HepG2 (cell line): ENCODE results near the gene UBAC2. TPM values are rescaled to one million over a fixed set of nuclear protein-coding genes. Genes with fewer than 3 reads are reported as not detected.
"Not testable (repeated sequence)": the region's sequence is repeated elsewhere in the genome, so short reads cannot be mapped to it uniquely, and the experiment has no call there.

ENCODE experiments used
- ATAC-seq: fragments of 200-7000 bp; cut with Tn5 transposase; 3 replicates; pipeline ENCODE4 v1.9.1; 2020; ENCODE audit warnings: mild to moderate bottlenecking, moderate library complexity
- BruUV-seq: library from RNA; stranded (reverse); fragments of 400-500 nt; replicated peaks from 2 replicates; lab custom pipeline; 2021; lab: Mats Ljungman, UMichigan
- CTCF ChIA-PET: fragments of 300-600 bp; formaldehyde crosslinking; extraction: SDS; loops from one replicate; lab custom pipeline; 2021; ENCODE audit warnings: low total read pairs, inconsistent platforms, low intra/inter-chr PET ratio; lab: Yijun Ruan, JAX
- POLR2A ChIA-PET: fragments of 350-600 bp; sonication (Branson Sonifier 250); formaldehyde crosslinking; loops from one replicate; lab custom pipeline; 2020; ENCODE audit warnings: antibody characterized with exemption, inconsistent platforms; lab: Yijun Ruan, JAX
- DNase-seq: peaks from one replicate; pipeline ENCODE4 v3.0.0-alpha.2; 2015; ENCODE audit warnings: low spot score
- FAIRE-seq: peaks from 3 replicates; lab custom pipeline; 2011; peaks lifted over from hg19 to GRCh38; lab: Jason Lieb, UNC
- H2AFZ ChIP-seq: one replicate; pipeline ENCODE4 v1.6.1; 2011; ENCODE audit warnings: low read length, inconsistent platforms
- H3K27ac ChIP-seq: fragments of 300-600 bp; 3 replicates; pipeline ENCODE4 v1.8.0; 2011; ENCODE audit warnings: mixed run types, mild to moderate bottlenecking, mixed read lengths, low read length, inconsistent platforms; ENCODE audit not compliant: insufficient read depth; ENCODE audit errors: extremely low read length
- H3K27me3 ChIP-seq, 2 experiments: fragments of 200-600 bp in 1 of 2; 2 replicates in 1 of 2; 3 replicates in 1 of 2; pipeline versions ENCODE4 v1.6.0 to v1.8.0; 2011; ENCODE audit warnings: low read length in 2 of 2, mild to moderate bottlenecking in 2 of 2, moderate library complexity in 2 of 2, inconsistent platforms in 1 of 2; ENCODE audit not compliant: insufficient read depth in 2 of 2, control insufficient read depth in 1 of 2
- H3K36me3 ChIP-seq, 2 experiments: fragments of 200-600 bp in 1 of 2; replicated peaks in 1 of 2; 2 replicates in 1 of 2; 3 replicates in 1 of 2; pipeline versions ENCODE4 v1.5.1 to v1.8.0; 2011; ENCODE audit warnings: low read length in 2 of 2, inconsistent platforms in 1 of 2; ENCODE audit not compliant: insufficient read depth in 2 of 2, control insufficient read depth in 1 of 2
- H3K4me1 ChIP-seq: 2 replicates; pipeline ENCODE4 v1.5.1; 2012; ENCODE audit warnings: low read length, inconsistent platforms; ENCODE audit not compliant: insufficient read depth
- H3K4me2 ChIP-seq: 2 replicates; pipeline ENCODE4 v1.6.0; 2011; ENCODE audit warnings: low read depth, low read length, inconsistent platforms
- H3K4me3 ChIP-seq, 3 experiments: fragments of 200-600 bp in 1 of 3; sonication (generic), shearing (Covaris generic) in 1 of 3; replicated peaks in 1 of 3; 2 replicates each; pipeline ENCODE4 v1.5.1; 2011 to 2016; ENCODE audit warnings: low read length in 3 of 3, inconsistent platforms in 2 of 3, low read depth in 2 of 3, mild to moderate bottlenecking in 2 of 3, control low read depth in 1 of 3, mixed read lengths in 1 of 3; ENCODE audit not compliant: insufficient read depth in 1 of 3
- H3K79me2 ChIP-seq: one replicate; pipeline ENCODE4 v1.6.1; 2011; ENCODE audit warnings: low read length, inconsistent platforms; ENCODE audit not compliant: insufficient read depth
- H3K9ac ChIP-seq: 2 replicates; pipeline ENCODE4 v1.6.0; 2011; ENCODE audit warnings: mild to moderate bottlenecking, low read depth, low read length, inconsistent platforms; ENCODE audit not compliant: insufficient read depth
- H3K9me3 ChIP-seq: 2 replicates; pipeline ENCODE4 v1.5.1; 2012; ENCODE audit warnings: mild to moderate bottlenecking, low read length
- H4K20me1 ChIP-seq: 2 replicates; pipeline ENCODE4 v1.6.0; 2011; ENCODE audit warnings: inconsistent platforms, mild to moderate bottlenecking, low read length, moderate library complexity; ENCODE audit not compliant: insufficient read depth
- GTF3A ChIP-seq: sonication (generic); formaldehyde crosslinking; conservative IDR thresholded peaks from 2 replicates; pipeline ENCODE4 v1.4.0; 2020; ENCODE audit warnings: mild to moderate bottlenecking, missing genetic modification reagents
- KMT2B ChIP-seq: IDR thresholded peaks from 2 replicates; pipeline ENCODE4 v1.6.1; 2016; ENCODE audit warnings: missing genetic modification reagents, missing compliant biosample characterization
- MIXL1 ChIP-seq: IDR thresholded peaks from 2 replicates; pipeline ENCODE4 v1.6.1; 2016
- RAD51 ChIP-seq: fragments of 450-650 bp; IDR thresholded peaks from 2 replicates; pipeline ENCODE4 v1.6.1; 2016; ENCODE audit warnings: borderline replicate concordance
- RELA ChIP-seq: sonication (generic); formaldehyde crosslinking; IDR thresholded peaks from 2 replicates; pipeline ENCODE4 v1.4.0; 2020; ENCODE audit warnings: missing genetic modification reagents
- SAFB2 ChIP-seq: sonication (generic); formaldehyde crosslinking; IDR thresholded peaks from 2 replicates; pipeline ENCODE4 v1.5.1; 2020; ENCODE audit warnings: missing genetic modification reagents, low read depth, mild to moderate bottlenecking, borderline replicate concordance
- TAF15 ChIP-seq: fragments of 200-400 bp; formaldehyde crosslinking; IDR thresholded peaks from one replicate; pipeline ENCODE4 v1.6.1; 2018; ENCODE audit warnings: mild to moderate bottlenecking, low read depth, low read length; ENCODE audit not compliant: poor library complexity, severe bottlenecking
- ZNF333 ChIP-seq: sonication (generic); formaldehyde crosslinking; IDR thresholded peaks from 2 replicates; pipeline ENCODE4 v1.4.0; 2020; ENCODE audit warnings: mild to moderate bottlenecking, missing genetic modification reagents, borderline replicate concordance
- WGBS: methylation state at CpG from one replicate; pipeline ENCODE4 v1.1.6; 2017; ENCODE audit warnings: low lambda C conversion rate; 5-methylcytosine and 5-hydroxymethylcytosine counted together
- in situ Hi-C: cut with HindIII; loops from 2 replicates; pipeline ENCODE4 v1.10.0; 2017; ENCODE audit warnings: low pct_unique_long_range_greater_than_20kb; ENCODE audit not compliant: extremely low pct_ligation_motif_present
- intact Hi-C: fragments of 100-400 bp; cut with micrococcal nuclease; formaldehyde crosslinking; loops from one replicate; pipeline ENCODE4 v1.10.0; 2022; ENCODE audit not compliant: unreplicated experiment
- polyA plus RNA-seq, 8 experiments: library from polyadenylated mRNA; depleted of rRNA in 3 of 8; stranded (reverse) in 7 of 8; unstranded in 1 of 8; fragments of >200 nt; fragmentation: Illumina TruSeq in 4 of 8; extraction: Trizol in 4 of 8; gene quantifications; 2 replicates each; pipeline versions ENCODE4 v1.2.1 to v1.2.3, GENCODE V29; 2011 to 2016; ENCODE audit warnings: low read depth in 4 of 8, missing spikeins in 1 of 8, mixed read lengths in 1 of 8; ENCODE audit not compliant: insufficient read depth in 1 of 8
- total RNA-seq, 5 experiments: library from RNA; depleted of rRNA; stranded (reverse); fragments of >200 nt; fragmentation: Illumina TruSeq; extraction: Trizol; gene quantifications; 2 replicates each; pipeline ENCODE4 v1.2.3, GENCODE V29; 2016; ENCODE audit warnings: low read depth in 1 of 5
- TF ChIP-seq, protein P1 (sequence below): sonication (generic); formaldehyde crosslinking; IDR thresholded peaks from 2 replicates; pipeline ENCODE4 v1.5.1; 2020; ENCODE audit warnings: mild to moderate bottlenecking, missing genetic modification reagents, borderline replicate concordance
- TF ChIP-seq, protein P2 (sequence below): sonication (generic); formaldehyde crosslinking; IDR thresholded peaks from 2 replicates; pipeline ENCODE4 v1.5.1; 2020; ENCODE audit warnings: missing genetic modification reagents, mild to moderate bottlenecking, borderline replicate concordance

UBAC2 gene
- total and polyA plus RNA-seq, 2 of the 13 experiments (the other 11 are each of a cell fraction or from before 2014, with no cell fraction given): 61.3 to 80.8 TPM

- TF ChIP-seq, protein P1, sequence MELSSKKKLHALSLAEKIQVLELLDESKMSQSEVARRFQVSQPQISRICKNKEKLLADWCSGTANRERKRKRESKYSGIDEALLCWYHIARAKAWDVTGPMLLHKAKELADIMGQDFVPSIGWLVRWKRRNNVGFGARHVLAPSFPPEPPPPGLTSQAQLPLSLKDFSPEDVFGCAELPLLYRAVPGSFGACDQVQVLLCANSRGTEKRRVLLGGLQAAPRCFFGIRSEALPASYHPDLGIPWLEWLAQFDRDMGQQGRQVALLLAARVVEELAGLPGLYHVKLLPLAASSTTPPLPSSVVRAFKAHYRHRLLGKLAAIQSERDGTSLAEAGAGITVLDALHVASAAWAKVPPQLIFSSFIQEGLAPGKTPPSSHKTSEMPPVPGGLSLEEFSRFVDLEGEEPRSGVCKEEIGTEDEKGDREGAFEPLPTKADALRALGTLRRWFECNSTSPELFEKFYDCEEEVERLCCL: no peak
- TF ChIP-seq ZNF333 (CRISPR knock-in tag) (no peak), SAFB2 (CRISPR knock-in tag) (no peak), KMT2B (CRISPR knock-in tag) (no peak), TAF15 (no peak), RELA (no peak), RAD51 (no peak), GTF3A (no peak), MIXL1 (CRISPR knock-in tag) (no peak)
- TF ChIP-seq, protein P2, sequence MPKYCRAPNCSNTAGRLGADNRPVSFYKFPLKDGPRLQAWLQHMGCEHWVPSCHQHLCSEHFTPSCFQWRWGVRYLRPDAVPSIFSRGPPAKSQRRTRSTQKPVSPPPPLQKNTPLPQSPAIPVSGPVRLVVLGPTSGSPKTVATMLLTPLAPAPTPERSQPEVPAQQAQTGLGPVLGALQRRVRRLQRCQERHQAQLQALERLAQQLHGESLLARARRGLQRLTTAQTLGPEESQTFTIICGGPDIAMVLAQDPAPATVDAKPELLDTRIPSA (CRISPR knock-in tag): no peak
Observed at GRCh38 chr13:99388334-99388923, 187.8 kb downstream of the UBAC2 start (continued).

DNA sequence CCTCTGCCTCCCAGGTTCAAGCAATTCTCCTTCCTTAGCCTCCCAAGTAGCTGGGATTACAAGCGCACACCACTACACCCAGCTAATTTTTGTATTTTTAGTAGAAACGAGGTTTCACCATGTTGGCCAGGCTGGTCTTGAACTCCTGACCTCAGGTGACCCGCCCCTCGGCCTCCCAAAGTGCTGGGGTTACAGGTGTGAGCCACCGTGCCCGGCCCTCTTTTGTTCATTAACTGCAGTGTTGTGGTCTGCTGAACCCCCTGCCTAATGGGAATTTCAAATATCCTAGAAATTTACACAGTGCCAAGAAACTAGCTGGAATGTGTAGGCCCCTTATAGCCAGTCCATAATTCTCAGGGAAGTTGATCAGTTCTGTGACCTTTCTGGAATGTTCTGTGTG is 188.4 kb downstream of the UBAC2 start:
- FAIRE-seq, H3K79me2 ChIP-seq, H3K9ac ChIP-seq, ATAC-seq, H3K36me3 ChIP-seq, H3K9me3 ChIP-seq, BruUV-seq, H2AFZ ChIP-seq, H3K4me2 ChIP-seq, in situ Hi-C loops, CTCF ChIA-PET, H4K20me1 ChIP-seq, intact Hi-C loops, H3K4me3 ChIP-seq, H3K4me1 ChIP-seq, H3K27ac ChIP-seq, DNase-seq, POLR2A ChIA-PET, H3K27me3 ChIP-seq: not testable (repeated sequence)
- 89% methylated on average over 6 of the region's 6 CpGs for WGBS
